H1 (cell line): ENCODE results near the gene DNM2. TPM values are rescaled to one million over a fixed set of nuclear protein-coding genes. Genes with fewer than 3 reads are reported as not detected.

Source experiments
- CTCF ChIA-PET: fragments of 300-600 bp; sonication (Branson Sonifier 250); formaldehyde crosslinking; loops from one replicate; lab custom pipeline; 2021; ENCODE audit not compliant: partially characterized antibody; lab: Charles Lee
- POLR2A ChIA-PET: fragments of 300-600 bp; sonication (Branson Sonifier 250); formaldehyde crosslinking; loops from one replicate; lab custom pipeline; 2021; ENCODE audit warnings: inconsistent platforms; ENCODE audit not compliant: partially characterized antibody; lab: Charles Lee
- DNase-seq, 2 experiments: peaks; one replicate each; pipeline versions ENCODE4 v3.0.0 to v3.0.0-alpha.2; 2010 to 2022; ENCODE audit warnings: low spot score in 2 of 2, low read depth in 1 of 2, mixed read lengths in 1 of 2
- FAIRE-seq: peaks from 2 replicates; lab custom pipeline; 2011; peaks lifted over from hg19 to GRCh38; lab: Jason Lieb, UNC
- H2AFZ ChIP-seq: 2 replicates; pipeline ENCODE4 v1.8.1; 2012; ENCODE audit warnings: low read length, inconsistent platforms
- H2AK5ac ChIP-seq: 2 replicates; pipeline ENCODE4 v1.6.1; 2013; ENCODE audit warnings: low read depth, low read length
- H2BK120ac ChIP-seq: replicated peaks from 2 replicates; pipeline ENCODE3; 2013; ENCODE audit warnings: low read depth, low read length, inconsistent platforms
- H2BK12ac ChIP-seq: 2 replicates; pipeline ENCODE4 v1.6.1; 2013; ENCODE audit warnings: low read depth, low read length
- H2BK15ac ChIP-seq: 2 replicates; pipeline ENCODE4 v1.6.1; 2013; ENCODE audit warnings: low read length
- H2BK20ac ChIP-seq: 2 replicates; pipeline ENCODE4 v1.6.1; 2013; ENCODE audit warnings: low read length
- H2BK5ac ChIP-seq: 2 replicates; pipeline ENCODE4 v1.6.1; 2013; ENCODE audit warnings: low read depth, low read length
- H3K14ac ChIP-seq: 2 replicates; pipeline ENCODE4 v1.6.1; 2013; ENCODE audit warnings: inconsistent platforms; ENCODE audit not compliant: insufficient read length
- H3K18ac ChIP-seq: 2 replicates; pipeline ENCODE4 v1.6.1; 2013; ENCODE audit warnings: low read length; ENCODE audit errors: extremely low read depth
- H3K23ac ChIP-seq: 2 replicates; pipeline ENCODE4 v1.6.1; 2013; ENCODE audit warnings: inconsistent platforms; ENCODE audit not compliant: insufficient read length
- H3K23me2 ChIP-seq: 2 replicates; pipeline ENCODE4 v1.6.1; 2013; ENCODE audit warnings: low read depth, low read length
- H3K27ac ChIP-seq: 2 replicates; pipeline ENCODE4 v1.6.1; 2011; ENCODE audit warnings: low read depth, low read length, inconsistent platforms
- H3K27me3 ChIP-seq, 4 experiments: replicated peaks in 1 of 4; 1 replicate in 1 of 4; 2 replicates in 3 of 4; pipeline versions ENCODE4 v1.6.1 to v1.8.1; 2011 to 2013; ENCODE audit warnings: low read length in 3 of 4, mild to moderate bottlenecking in 3 of 4, inconsistent platforms in 2 of 4, mixed read lengths in 2 of 4, moderate library complexity in 1 of 4; ENCODE audit not compliant: control insufficient read depth in 3 of 4, insufficient read depth in 3 of 4; ENCODE audit errors: extremely low read depth in 1 of 4
- H3K36me3 ChIP-seq, 4 experiments: 2 replicates each; pipeline versions ENCODE4 v1.6.1 to v1.8.1; 2011 to 2013; ENCODE audit warnings: mild to moderate bottlenecking in 4 of 4, low read length in 3 of 4, moderate library complexity in 2 of 4, control low read depth in 1 of 4, inconsistent platforms in 1 of 4; ENCODE audit not compliant: insufficient read depth in 4 of 4, control insufficient read depth in 2 of 4
- H3K4ac ChIP-seq: replicated peaks from 2 replicates; pipeline ENCODE3; 2013; ENCODE audit warnings: low read length, low read depth, mixed read lengths, inconsistent platforms; ENCODE audit not compliant: insufficient read length
- H3K4me1 ChIP-seq, 4 experiments: replicated peaks in 1 of 4; 1 replicate in 1 of 4; 2 replicates in 3 of 4; pipeline versions ENCODE4 v1.6.1 to v1.8.1; 2011 to 2013; ENCODE audit warnings: low read length in 3 of 4, inconsistent platforms in 2 of 4, mixed read lengths in 1 of 4; ENCODE audit not compliant: insufficient read depth in 4 of 4, control insufficient read depth in 3 of 4
- H3K4me2 ChIP-seq, 2 experiments: 2 replicates each; pipeline versions ENCODE4 v1.6.1 to v1.8.1; 2011 to 2013; ENCODE audit warnings: low read depth in 2 of 2, low read length in 2 of 2, control low read depth in 1 of 2, inconsistent platforms in 1 of 2, mild to moderate bottlenecking in 1 of 2; ENCODE audit not compliant: insufficient read depth in 1 of 2
- H3K4me3 ChIP-seq, 4 experiments: fragments of 200-600, 300-600 bp in 1 of 4; sonication (generic), shearing (Covaris generic), sonication (Bioruptor Twin) in 1 of 4; 2 replicates each; pipeline versions ENCODE4 v1.5.1 to v1.8.1; 2011 to 2016; ENCODE audit warnings: low read length in 4 of 4, low read depth in 3 of 4, control low read depth in 2 of 4, inconsistent platforms in 2 of 4, mild to moderate bottlenecking in 2 of 4, mixed read lengths in 1 of 4, moderate library complexity in 1 of 4; ENCODE audit not compliant: insufficient read depth in 2 of 4; ENCODE audit errors: extremely low read depth in 1 of 4
- H3K56ac ChIP-seq: replicated peaks from 2 replicates; pipeline ENCODE3; 2013; ENCODE audit warnings: low read depth, mild to moderate bottlenecking, mixed read lengths, low read length, inconsistent platforms; ENCODE audit not compliant: insufficient read length
- H3K79me1 ChIP-seq: 2 replicates; pipeline ENCODE4 v1.6.1; 2013; ENCODE audit warnings: low read depth, low read length, control low read depth
- H3K79me2 ChIP-seq, 2 experiments: 2 replicates each; pipeline versions ENCODE4 v1.6.1 to v1.8.1; 2012 to 2013; ENCODE audit warnings: low read length in 2 of 2, mild to moderate bottlenecking in 2 of 2, inconsistent platforms in 1 of 2; ENCODE audit not compliant: insufficient read depth in 2 of 2, control insufficient read depth in 1 of 2
- H3K9ac ChIP-seq, 4 experiments: replicated peaks in 1 of 4; 1 replicate in 1 of 4; 2 replicates in 3 of 4; pipeline versions ENCODE4 v1.6.1 to v1.8.1; 2011 to 2013; ENCODE audit warnings: low read depth in 3 of 4, low read length in 3 of 4, control low read depth in 2 of 4, mild to moderate bottlenecking in 2 of 4, moderate library complexity in 2 of 4, inconsistent platforms in 1 of 4; ENCODE audit errors: extremely low read depth in 1 of 4
- H3K9me3 ChIP-seq, 2 experiments: 2 replicates each; pipeline versions ENCODE4 v1.6.1 to v1.8.1; 2012 to 2013; ENCODE audit warnings: mild to moderate bottlenecking in 2 of 2, moderate library complexity in 2 of 2, control low read depth in 1 of 2, inconsistent platforms in 1 of 2, low read depth in 1 of 2, low read length in 1 of 2, mixed read lengths in 1 of 2; ENCODE audit not compliant: insufficient read depth in 2 of 2
- H4K20me1 ChIP-seq, 2 experiments: replicated peaks in 1 of 2; 2 replicates each; pipeline versions ENCODE3 to v1.8.1; 2011 to 2013; ENCODE audit warnings: inconsistent platforms in 2 of 2, low read length in 2 of 2, mild to moderate bottlenecking in 1 of 2; ENCODE audit not compliant: insufficient read depth in 2 of 2, control insufficient read depth in 1 of 2
- H4K5ac ChIP-seq: 2 replicates; pipeline ENCODE4 v1.6.1; 2013; ENCODE audit warnings: low read length, low read depth, mixed read lengths, inconsistent platforms; ENCODE audit not compliant: insufficient read length
- H4K8ac ChIP-seq: 2 replicates; pipeline ENCODE4 v1.8.0; 2013; ENCODE audit warnings: mild to moderate bottlenecking, moderate library complexity, low read length, inconsistent platforms; ENCODE audit not compliant: insufficient read depth; ENCODE audit errors: extremely low read depth
- H4K91ac ChIP-seq: replicated peaks from 2 replicates; pipeline ENCODE3; 2013; ENCODE audit warnings: low read length, mixed read lengths, inconsistent platforms; ENCODE audit not compliant: insufficient read length
- ATF3 ChIP-seq: IDR thresholded peaks from 2 replicates; pipeline ENCODE4 v1.6.1; 2011; ENCODE audit warnings: low read depth, mild to moderate bottlenecking, low read length; ENCODE audit not compliant: insufficient read depth
- BACH1 ChIP-seq: IDR thresholded peaks from 2 replicates; pipeline ENCODE4 v1.6.1; 2012; ENCODE audit warnings: low read length, improper control_type of control experiment
- CHD1 ChIP-seq: IDR thresholded peaks from 2 replicates; pipeline ENCODE4 v1.6.1; 2012; ENCODE audit warnings: low read depth, low read length, improper control_type of control experiment
- FOSL1 ChIP-seq: IDR thresholded peaks from 2 replicates; pipeline ENCODE4 v1.6.1; 2011; ENCODE audit warnings: mild to moderate bottlenecking, low read depth, low read length, moderate library complexity; ENCODE audit not compliant: insufficient read depth
- KDM4A ChIP-seq: IDR thresholded peaks from one replicate; pipeline ENCODE4 v1.7.1; 2012; ENCODE audit warnings: low read depth, mild to moderate bottlenecking, moderate library complexity, low read length, inconsistent platforms; ENCODE audit not compliant: severe bottlenecking
- PHF8 ChIP-seq: fragments of 200-600 bp; sonication (generic); conservative IDR thresholded peaks from 2 replicates; pipeline ENCODE4 v1.7.1; 2012; ENCODE audit warnings: low read depth, mild to moderate bottlenecking, inconsistent platforms, low read length, moderate library complexity
- RNF2 ChIP-seq: fragments of 200-900, 300-1000 bp; sonication (generic); IDR thresholded peaks from 2 replicates; pipeline ENCODE4 v1.7.1; 2016; ENCODE audit warnings: borderline replicate concordance, low read depth, mild to moderate bottlenecking, antibody characterized with exemption, low read length; ENCODE audit not compliant: poor library complexity, severe bottlenecking; ENCODE audit errors: missing control alignments
- SP2 ChIP-seq: IDR thresholded peaks from 2 replicates; pipeline ENCODE4 v1.6.1; 2012; ENCODE audit warnings: mild to moderate bottlenecking, low read length, inconsistent platforms
- YY1 ChIP-seq: IDR thresholded peaks from 2 replicates; pipeline ENCODE4 v1.6.1; 2011; ENCODE audit warnings: low read depth, mild to moderate bottlenecking, low read length
- WGBS, 2 experiments: shearing (Covaris generic) in 1 of 2; methylation state at CpG; one replicate each; pipeline versions ENCODE4 v1.1.6 to v1.1.7; 2013 to 2015; ENCODE audit warnings: low lambda C conversion rate in 2 of 2, mixed read lengths in 2 of 2, inconsistent platforms in 1 of 2, low coverage in 1 of 2, missing lambda C conversion rate in 1 of 2; ENCODE audit not compliant: insufficient replicate concordance in 2 of 2, insufficient coverage in 1 of 2, insufficient read length in 1 of 2; ENCODE audit errors: extremely low coverage in 1 of 2, missing lambda C conversion rate in 1 of 2; 5-methylcytosine and 5-hydroxymethylcytosine counted together
- polyA plus RNA-seq, 7 experiments: library from polyadenylated mRNA; depleted of rRNA in 3 of 7; stranded (reverse) in 5 of 7; unstranded in 2 of 7; fragments of >200 nt in 5 of 7; fragments of 200-250 nt in 2 of 7; gene quantifications; 1 replicate in 5 of 7; 2 replicates in 1 of 7; 4 replicates in 1 of 7; pipeline versions ENCODE4 v1.2.1 to v1.2.3, GENCODE V29; 2011 to 2013; ENCODE audit warnings: missing spikeins in 2 of 7, mixed read lengths in 2 of 7
- total RNA-seq: library from RNA; stranded (reverse); fragmentation: NEBNext Ultra II Directional; extraction: Animal tissue kit (Norgen Biotek cat#: 25700); gene quantifications from 2 replicates; pipeline ENCODE4 v1.2.1, GENCODE V29; 2021

Gene DNM2
- total and polyA plus RNA-seq, 2 of the 8 experiments (the other 6 are each of a cell fraction or from before 2014, with no cell fraction given) = 61.9 to 120 TPM

- H2BK5ac ChIP-seq = peak overlapping the region; percentile 99; the same call in 1 of the 2 replicates
- peak overlapping the region; percentile 6 for H3K4ac ChIP-seq
- H3K79me1 ChIP-seq = peaks cover 4% of the 10 kb centered on the region; the same call in 1 of the 2 replicates
- H3K79me2 ChIP-seq = no peaks in the 10 kb centered on the region
- WGBS, 2 experiments = 45% methylated on average over 38 of the region's 38 CpGs; no CpG with 5 or more reads in 1 of the 2 experiments
- peak overlapping the region; percentile 40 to 95 (median 88) for H3K9ac ChIP-seq
- DNase-seq (no peak), FAIRE-seq (no peak)
- H2BK12ac ChIP-seq = no peak overlapping the region; the same call in 1 of the 2 replicates
- peak overlapping the region; percentile 99 for H4K5ac ChIP-seq
- peak overlapping the region; percentile 100; the same call in 1 of the 2 replicates for H4K8ac ChIP-seq
- peak overlapping the region; percentile 99 for H3K56ac ChIP-seq
- peak overlapping the region; percentile 97 for H3K27ac ChIP-seq
- H3K36me3 ChIP-seq = peaks cover 0 to 21% (median 5%) of the 10 kb centered on the region in 4 experiments; a peak in 6 of 8 replicates
- peak overlapping the region; percentile 71 to 78 for H3K4me2 ChIP-seq
- peak overlapping the region; percentile 58 to 92 (median 76) for H3K4me3 ChIP-seq
- peaks cover 8% of the 10 kb centered on the region; the same call in 1 of the 2 replicates for H3K23me2 ChIP-seq
- ChIA-PET CTCF (interaction anchor here (1.0 to 7.1 kb wide), 6 partner anchors 15 to 119 kb away, joined by 3 to 77 read pairs (median 6); partner anchors contain the start of gene DNM2), POLR2A (interaction anchor here (0.6 to 3.3 kb wide), 29 partner anchors 8 to 136 kb away, joined by 3 to 24 read pairs (median 5); partner anchors contain the start of genes C19orf38, DNM2, QTRT1 and SMARCA4)
- peak overlapping the region; percentile 95 for H3K18ac ChIP-seq
- no peak overlapping the region for H3K23ac ChIP-seq
- peak overlapping the region; percentile 95; the same call in 1 of the 2 replicates for H2BK15ac ChIP-seq
- peaks cover 3 to 10% (median 6%) of the 10 kb centered on the region in 4 experiments for H3K4me1 ChIP-seq
- peaks cover 0 to 4% of the 10 kb centered on the region in 2 experiments; a peak in 1 of 4 replicates for H3K9me3 ChIP-seq
- H3K27me3 ChIP-seq = peaks cover 0 to 4% (median 0%) of the 10 kb centered on the region in 4 experiments; a peak in 1 of 7 replicates
- peak overlapping the region; percentile 22 for H4K91ac ChIP-seq
- no peak overlapping the region for H2BK20ac ChIP-seq
- no peak overlapping the region for H2AK5ac ChIP-seq
- H2BK120ac ChIP-seq = no peak overlapping the region
- H4K20me1 ChIP-seq = peaks cover 0 to 10% of the 10 kb centered on the region in 2 experiments
- H3K14ac ChIP-seq = no peak overlapping the region
- H2AFZ ChIP-seq = peak overlapping the region; percentile 12; the same call in 1 of the 2 replicates
- peak; percentile 73 for TF ChIP-seq KDM4A
- peak; percentile 85 for TF ChIP-seq RNF2
- TF ChIP-seq CHD1 = no peak
- TF ChIP-seq BACH1 = peak; percentile 69; the same call in 1 of the 2 replicates
- TF ChIP-seq YY1 = no peak
- no peak for TF ChIP-seq PHF8
- TF ChIP-seq ATF3 = peak; percentile 56
- no peak for TF ChIP-seq FOSL1
- TF ChIP-seq SP2 = no peak
Measured at GRCh38 chr19:10836479-10837330, 118.8 kb downstream of the DNM2 start.
